Neutrophil (primary cell): Measurements from ENCODE around the gene CRIP1.

ENCODE experiments used
- H3K27ac ChIP-seq: fragments of 200-600 bp; sonication (generic); 2 replicates; pipeline ENCODE4 v1.5.1; 2016; ENCODE audit warnings: mild to moderate bottlenecking, moderate library complexity
- H3K27me3 ChIP-seq: fragments of 200-600 bp; sonication (generic); 2 replicates; pipeline ENCODE4 v1.6.0; 2016; ENCODE audit warnings: mild to moderate bottlenecking
- H3K36me3 ChIP-seq: fragments of 200-600 bp; sonication (generic); 2 replicates; pipeline ENCODE4 v1.5.1; 2017
- H3K4me1 ChIP-seq, 2 experiments: fragments of 200-600 bp in 1 of 2; sonication (generic) in 1 of 2; 1 replicate in 1 of 2; 2 replicates in 1 of 2; pipeline versions ENCODE4 v1.5.1 to v1.6.1; 2013 to 2016; ENCODE audit warnings: low read depth in 1 of 2, low read length in 1 of 2, mild to moderate bottlenecking in 1 of 2, moderate library complexity in 1 of 2; ENCODE audit not compliant: control insufficient read depth in 1 of 2, insufficient read depth in 1 of 2
- H3K4me3 ChIP-seq, 2 experiments: fragments of 200-600 bp in 1 of 2; sonication (generic) in 1 of 2; 1 replicate in 1 of 2; 2 replicates in 1 of 2; pipeline ENCODE4 v1.5.1; 2013 to 2016; ENCODE audit warnings: low read depth in 1 of 2, low read length in 1 of 2, mild to moderate bottlenecking in 1 of 2, moderate library complexity in 1 of 2
- H3K9me3 ChIP-seq: fragments of 200-600 bp; sonication (generic); 2 replicates; pipeline ENCODE4 v1.5.1; 2016
- CTCF ChIP-seq: fragments of 200-600 bp; sonication (generic); IDR thresholded peaks from 2 replicates; pipeline ENCODE4 v1.5.1; 2016; ENCODE audit warnings: antibody characterized with exemption

Gene CRIP1

GRCh38 chr14:105439710-105440553 is 46.8 kb upstream of the CRIP1 start:
- TF ChIP-seq CTCF = no peak
- Histone ChIP-seq H3K4me3 (no peak overlapping the region), H3K9me3 (no peaks in the 10 kb centered on the region), H3K4me1 (no peaks in the 10 kb centered on the region), H3K36me3 (peaks cover 8% of the 10 kb centered on the region), H3K27me3 (no peaks in the 10 kb centered on the region), H3K27ac (no peak overlapping the region)

- no peak overlapping the region for H3K4me3 ChIP-seq
- H3K27ac ChIP-seq = no peak overlapping the region
- TF ChIP-seq CTCF = no peak
- H3K27me3 ChIP-seq = no peaks in the 10 kb centered on the region
- peaks cover 8% of the 10 kb centered on the region for H3K36me3 ChIP-seq
- no peaks in the 10 kb centered on the region for H3K9me3 ChIP-seq
- no peaks in the 10 kb centered on the region for H3K4me1 ChIP-seq
Measured at GRCh38 chr14:105440554-105440900, 46.2 kb upstream of the CRIP1 start.

- Histone ChIP-seq H3K4me1 (no peaks in the 10 kb centered on the region), H3K9me3 (no peaks in the 10 kb centered on the region), H3K27ac (no peak overlapping the region), H3K27me3 (no peaks in the 10 kb centered on the region), H3K4me3 (no peak overlapping the region), H3K36me3 (peaks cover 8% of the 10 kb centered on the region)
- TF ChIP-seq CTCF = no peak
Measured at GRCh38 chr14:105440992-105441391, 45.7 kb upstream of the CRIP1 start.

GRCh38 chr14:105442125-105442524 is 44.6 kb upstream of the CRIP1 start:
- no peak for TF ChIP-seq CTCF
- no peaks in the 10 kb centered on the region for H3K27me3 ChIP-seq
- no peaks in the 10 kb centered on the region for H3K9me3 ChIP-seq
- H3K36me3 ChIP-seq = peaks cover 8% of the 10 kb centered on the region
- H3K27ac ChIP-seq = no peak overlapping the region
- no peaks in the 10 kb centered on the region for H3K4me1 ChIP-seq
- no peak overlapping the region for H3K4me3 ChIP-seq

GRCh38 chr14:105442834-105443233 is 43.9 kb upstream of the CRIP1 start:
- no peaks in the 10 kb centered on the region for H3K9me3 ChIP-seq
- H3K27ac ChIP-seq = no peak overlapping the region
- peaks cover 8% of the 10 kb centered on the region for H3K36me3 ChIP-seq
- H3K4me1 ChIP-seq = no peaks in the 10 kb centered on the region
- no peak for TF ChIP-seq CTCF
- H3K27me3 ChIP-seq = no peaks in the 10 kb centered on the region
- no peak overlapping the region for H3K4me3 ChIP-seq
